ENCODE results near the gene RHCG.
"Not testable (repeated sequence)": the region's sequence is repeated elsewhere in the genome, so short reads cannot be mapped to it uniquely, and the experiment has no call there.

Gene RHCG

DNA sequence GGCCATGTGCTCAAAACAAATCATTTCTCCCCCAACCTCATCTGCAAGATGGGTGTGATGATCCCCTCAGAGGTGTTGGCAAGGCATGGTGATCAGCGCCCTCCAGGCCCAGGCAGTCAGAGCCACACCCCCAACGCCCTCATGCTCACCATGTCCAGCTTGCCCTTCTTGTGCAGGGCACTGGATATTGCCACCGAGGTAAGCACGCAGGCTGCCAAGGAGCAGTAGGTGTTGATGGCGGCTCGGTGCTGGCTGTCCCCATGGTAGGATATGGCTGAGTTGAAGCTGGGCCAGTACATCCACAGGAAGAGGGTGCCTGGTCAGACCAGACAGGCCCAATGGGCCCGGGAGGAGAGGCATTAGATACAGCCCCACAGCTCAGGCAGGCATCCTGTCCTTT lies 17.2 kb downstream of the RHCG start:
- DNase-seq (ENCODE audit: low read depth in 1 of 2, low spot score in 1 of 2): no peak

DNA sequence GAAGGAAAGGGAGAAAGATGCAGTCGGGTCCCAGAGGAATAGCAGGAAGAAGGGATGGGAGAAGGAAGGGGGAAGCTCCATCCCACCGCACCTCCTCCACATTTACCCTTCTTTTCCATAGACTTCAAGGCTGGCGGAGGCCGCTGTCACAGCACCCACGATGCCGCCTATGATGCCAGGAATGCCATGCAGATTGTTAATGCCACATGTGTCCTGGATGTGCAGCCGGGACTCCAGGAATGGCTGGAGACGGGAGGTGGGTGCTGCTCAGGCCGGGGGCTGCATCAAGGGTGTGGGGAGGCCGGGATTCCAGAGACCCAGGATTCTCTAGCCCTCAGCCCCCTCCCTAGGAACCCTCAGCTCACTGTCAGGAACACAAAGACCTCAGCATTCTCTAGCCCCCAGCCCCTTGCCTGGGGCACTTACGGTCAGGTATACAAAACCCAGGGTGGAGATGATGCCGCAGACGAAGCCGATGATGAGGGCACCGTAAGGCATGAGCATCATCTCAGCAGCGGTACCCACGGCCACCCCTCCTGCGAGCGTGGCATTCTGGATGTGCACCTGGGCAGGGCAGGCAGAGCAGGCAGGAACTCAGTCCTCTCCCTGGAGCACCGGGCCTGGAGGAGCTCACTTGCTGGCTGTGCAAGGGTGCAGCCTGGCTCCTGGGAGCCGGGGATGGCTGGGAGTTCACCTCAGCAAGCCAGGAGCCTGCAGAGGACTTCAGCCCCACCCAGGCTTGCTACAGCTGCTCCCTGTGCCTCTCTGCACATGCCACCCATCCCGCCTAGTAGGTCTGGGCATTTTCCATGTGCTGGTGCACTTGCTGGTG lies 18.8 kb downstream of the RHCG start:
- no peak for DNase-seq (ENCODE audit: low read depth in 1 of 2, low spot score in 1 of 2)

DNA sequence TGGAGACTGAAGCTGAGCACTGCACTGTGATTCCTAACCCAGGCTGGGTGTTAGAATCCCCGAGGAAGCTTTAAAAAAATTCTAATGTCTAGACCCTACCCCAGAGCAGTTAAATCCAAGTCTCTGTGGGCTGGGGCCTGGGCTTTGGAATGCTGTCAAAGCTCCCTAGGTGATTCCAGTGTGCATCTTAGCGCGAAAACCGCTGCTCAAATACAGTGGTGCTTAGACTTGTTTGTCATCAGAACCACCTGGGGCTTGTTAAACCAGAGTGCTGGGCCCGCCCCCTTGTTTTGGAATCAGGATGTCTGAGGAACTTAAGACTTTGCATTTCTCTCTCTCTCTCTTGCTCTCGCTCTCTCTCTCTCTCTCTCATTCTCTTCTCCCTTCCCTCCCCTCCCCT lies 20.7 kb downstream of the RHCG start:
- DNase-seq (ENCODE audit: low read depth in 1 of 2, low spot score in 1 of 2): no peak

DNA sequence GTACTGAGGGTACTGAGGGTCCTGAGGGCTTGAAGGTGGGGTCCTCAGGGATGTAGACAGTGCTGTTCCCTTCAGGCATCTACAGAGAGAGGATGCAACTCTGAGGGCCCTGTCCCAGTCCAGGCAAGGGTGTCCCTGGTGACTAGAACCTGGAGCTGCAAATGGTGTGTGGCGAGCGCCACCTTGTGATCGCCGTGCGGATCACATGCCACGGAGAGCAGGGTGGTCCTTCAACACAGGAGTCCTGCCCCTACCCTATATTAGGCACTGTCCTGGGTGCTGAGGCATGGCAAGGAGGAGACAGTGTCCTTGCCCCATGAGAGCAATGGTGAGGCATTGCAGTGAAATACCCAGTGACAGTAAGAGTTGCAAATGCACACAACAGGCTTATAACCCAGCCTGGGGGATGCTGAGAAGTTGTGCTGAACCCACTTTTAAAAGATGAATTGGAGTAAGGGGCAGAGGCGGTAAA lies 23.6 kb downstream of the RHCG start:
- no peak for DNase-seq (ENCODE audit: low read depth in 1 of 2, low spot score in 1 of 2)

DNA sequence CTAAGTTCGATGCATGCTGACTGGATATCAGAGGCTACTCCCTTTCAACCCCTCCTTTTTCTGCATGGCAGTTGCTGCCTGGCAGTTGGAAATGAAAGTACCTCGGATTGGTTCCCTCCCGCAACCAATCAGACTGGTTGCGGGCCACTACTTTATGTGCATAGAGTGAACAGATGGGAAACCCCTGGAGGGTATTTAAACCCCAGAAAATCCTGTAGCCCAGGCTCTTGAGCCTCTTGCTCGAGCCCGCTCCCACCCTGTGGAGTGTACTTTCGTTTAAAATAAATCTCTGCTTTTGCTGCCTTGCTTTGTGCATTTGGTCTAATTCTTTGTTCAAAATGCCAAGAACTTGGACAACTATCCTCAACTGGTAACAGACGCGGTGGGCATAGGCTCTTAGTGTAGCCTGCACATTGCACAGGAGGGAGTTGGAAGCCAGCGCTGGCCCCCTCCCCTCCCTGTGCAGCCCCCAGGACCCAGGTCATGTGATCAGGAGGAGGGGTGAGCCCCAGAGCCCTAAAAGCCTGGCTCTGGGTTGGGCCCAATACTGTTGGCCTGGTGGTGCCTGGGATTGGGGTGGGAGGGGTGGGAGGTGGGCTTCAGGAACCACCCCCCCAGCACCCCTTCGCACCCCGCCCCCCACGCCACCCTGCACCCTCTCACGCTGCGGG lies 26.8 kb downstream of the RHCG start:
- no peak for DNase-seq (ENCODE audit: low read depth in 1 of 2, low spot score in 1 of 2)

DNA sequence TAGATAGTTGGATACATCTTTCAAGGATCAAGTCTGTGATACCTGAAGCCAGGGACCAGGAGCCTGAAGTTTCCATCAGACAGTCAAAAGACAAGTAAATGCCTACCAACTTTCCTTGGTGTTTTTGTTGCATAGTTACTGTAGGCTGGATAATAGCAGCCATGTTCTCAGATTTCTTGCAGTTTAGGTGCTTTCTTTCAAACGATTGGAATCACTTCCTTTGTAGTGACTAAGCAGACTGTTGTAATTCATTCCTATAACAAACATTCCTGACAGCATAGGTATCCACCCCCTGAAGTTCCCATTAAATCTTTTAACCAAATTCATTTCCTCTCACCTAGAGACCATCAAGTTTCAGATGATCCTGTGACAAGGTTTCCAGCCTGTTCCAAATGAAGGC lies 27.6 kb downstream of the RHCG start:
- DNase-seq (ENCODE audit: low read depth in 1 of 2, low spot score in 1 of 2): not testable (repeated sequence)

DNA sequence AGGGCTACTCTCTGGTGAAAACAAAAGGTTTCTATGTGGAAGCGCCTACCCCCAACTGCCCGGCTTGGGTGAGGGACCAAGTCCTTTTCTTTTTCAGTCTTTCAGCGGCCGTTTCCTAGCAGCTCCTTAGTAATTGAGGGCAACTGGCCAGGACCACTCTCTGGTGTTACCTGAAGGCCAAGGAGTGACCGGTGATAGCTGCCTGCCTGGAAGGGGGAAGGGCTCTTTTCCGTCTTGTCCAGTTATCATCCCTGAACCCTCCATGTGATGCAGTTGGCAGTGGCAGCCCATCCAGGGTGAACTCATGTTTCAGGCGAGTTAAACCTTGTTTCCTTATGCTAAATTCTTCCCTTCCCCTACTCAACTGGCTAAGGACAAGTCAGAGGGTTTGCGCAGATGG lies 33.3 kb downstream of the RHCG start:
- no peak for DNase-seq (ENCODE audit: low read depth in 1 of 2, low spot score in 1 of 2)

DNA sequence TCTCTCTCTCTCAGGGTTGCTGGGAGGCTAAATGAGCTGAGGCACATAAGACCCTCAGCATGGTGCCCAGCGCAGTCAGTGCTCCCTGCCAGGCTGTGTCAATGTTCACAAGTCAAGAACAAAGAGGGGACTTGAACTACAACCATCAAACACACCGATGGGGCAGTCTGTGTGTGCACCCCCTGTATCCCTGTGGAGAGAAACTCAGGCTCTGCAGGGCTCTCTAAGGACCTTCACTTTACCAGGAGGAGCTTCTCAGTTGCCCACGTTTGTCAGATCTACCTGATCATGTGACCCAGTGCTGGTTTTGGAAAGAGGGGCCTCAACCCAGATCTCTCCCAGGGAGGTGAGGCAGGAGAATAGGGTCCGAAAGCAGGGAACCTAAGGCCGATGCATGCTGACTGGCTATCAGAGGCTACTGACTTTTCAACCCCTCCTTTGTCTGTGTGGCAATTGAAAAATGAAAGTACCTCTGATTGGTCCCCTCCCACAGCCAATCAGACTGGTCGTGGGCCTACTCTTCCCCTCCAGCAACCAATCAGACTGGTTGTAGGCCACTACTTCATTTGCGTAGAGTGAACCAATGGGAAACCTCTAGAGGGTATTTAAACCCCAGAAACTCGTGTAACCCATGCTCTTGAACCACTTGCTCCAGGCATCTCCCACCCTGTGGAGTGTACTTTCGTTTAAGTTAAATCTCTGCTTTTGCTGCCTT lies 34.0 kb downstream of the RHCG start:
- DNase-seq (ENCODE audit: low read depth in 1 of 2, low spot score in 1 of 2): no peak

DNA sequence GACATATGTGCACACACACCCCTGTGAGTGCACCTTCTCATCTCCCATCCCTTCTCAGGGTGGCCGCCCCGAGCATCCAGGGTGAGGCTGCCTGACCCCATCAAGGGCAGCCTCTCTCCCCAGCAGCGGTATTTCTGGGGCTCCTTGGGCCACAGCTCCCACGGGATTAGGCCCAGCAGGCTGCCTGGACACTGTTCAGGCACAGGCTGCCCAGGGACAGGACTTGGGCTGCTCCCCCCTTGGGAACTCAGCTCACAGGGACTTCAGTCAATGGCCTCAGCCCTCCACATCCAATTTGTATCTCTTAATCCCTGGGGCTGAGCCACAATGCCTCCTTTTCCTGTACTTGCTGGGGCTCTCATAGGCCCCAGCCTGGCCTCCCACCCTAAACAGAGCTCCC lies 35.0 kb downstream of the RHCG start:
- no peak for DNase-seq (ENCODE audit: low read depth in 1 of 2, low spot score in 1 of 2)

DNA sequence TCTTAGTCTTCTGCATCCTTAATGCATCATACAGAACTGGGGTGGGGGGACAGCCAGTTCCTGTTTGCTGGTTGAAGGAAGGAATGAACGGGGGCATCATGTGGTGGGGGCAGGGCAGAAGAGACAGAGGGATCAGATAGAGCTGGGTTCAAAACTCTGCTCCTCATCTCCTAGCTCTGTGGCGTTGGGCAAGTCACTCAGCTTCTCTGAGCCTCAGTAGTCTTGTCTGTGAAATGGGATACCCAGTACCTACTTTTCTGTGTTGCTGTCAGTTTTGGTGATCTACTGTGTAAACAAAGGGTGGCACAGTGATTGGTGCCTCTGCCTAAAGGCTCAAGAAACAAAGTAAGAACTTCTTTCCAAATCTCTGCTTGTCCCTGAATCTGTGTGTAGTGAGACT lies 36.3 kb downstream of the RHCG start:
- no peak for DNase-seq (ENCODE audit: low read depth in 1 of 2, low spot score in 1 of 2)

DNA sequence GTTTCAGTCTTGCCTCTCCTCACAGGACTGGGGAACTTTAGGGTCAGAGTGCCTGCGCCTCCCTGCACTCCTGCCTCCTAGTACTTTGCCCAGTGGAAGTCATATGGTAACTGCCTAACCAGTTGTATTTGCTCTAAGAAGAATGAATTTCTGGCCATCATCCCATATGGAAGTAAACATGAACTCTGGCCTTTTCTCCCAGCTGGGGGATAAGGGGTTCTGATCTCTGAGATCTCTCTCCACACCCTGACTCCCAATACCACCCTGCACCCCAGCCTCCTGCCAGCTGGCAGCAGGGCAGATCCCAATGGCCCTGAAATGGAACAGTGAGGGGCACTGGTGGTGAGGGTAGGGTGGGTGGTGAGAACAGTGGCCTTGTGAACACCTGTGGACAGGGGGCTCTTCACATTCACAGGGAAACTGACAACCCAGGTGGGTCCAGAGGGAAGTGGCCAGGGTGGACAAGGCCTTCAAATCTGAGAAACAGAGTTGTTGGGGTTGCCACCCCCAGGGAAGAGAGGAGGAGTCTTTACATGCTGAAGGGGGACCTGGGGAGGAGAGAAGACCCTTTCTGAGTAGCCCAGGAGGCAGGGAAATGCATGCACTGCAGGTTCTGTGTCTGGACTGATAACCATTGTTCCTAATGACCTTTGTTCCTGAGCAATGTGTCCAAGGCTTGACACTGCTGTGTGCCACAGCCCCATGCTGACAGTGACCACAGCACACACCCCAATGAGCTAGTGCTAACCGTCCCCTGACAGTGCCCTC lies 36.9 kb downstream of the RHCG start:
- no peak for DNase-seq (ENCODE audit: low read depth in 1 of 2, low spot score in 1 of 2)

DNA sequence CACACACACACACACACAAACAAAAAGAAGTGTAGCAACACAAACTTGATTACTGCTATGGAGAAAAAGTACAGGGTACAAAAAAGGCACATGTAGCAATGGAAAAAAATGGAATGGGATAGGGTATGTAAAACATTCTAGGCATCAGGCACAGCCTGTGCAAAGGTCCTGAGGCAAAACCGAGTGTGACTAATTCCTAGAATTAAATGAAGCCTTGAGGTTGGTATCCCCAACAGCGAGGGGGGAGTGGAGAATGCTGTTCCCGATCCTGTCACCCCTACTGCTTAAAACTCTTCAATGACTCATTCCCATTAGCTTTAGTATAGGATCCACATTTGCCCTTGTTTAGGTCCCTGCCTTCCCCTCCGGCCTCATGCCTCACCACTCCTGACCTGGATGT lies 37.9 kb downstream of the RHCG start:
- DNase-seq (ENCODE audit: low read depth in 1 of 2, low spot score in 1 of 2): no peak

DNA sequence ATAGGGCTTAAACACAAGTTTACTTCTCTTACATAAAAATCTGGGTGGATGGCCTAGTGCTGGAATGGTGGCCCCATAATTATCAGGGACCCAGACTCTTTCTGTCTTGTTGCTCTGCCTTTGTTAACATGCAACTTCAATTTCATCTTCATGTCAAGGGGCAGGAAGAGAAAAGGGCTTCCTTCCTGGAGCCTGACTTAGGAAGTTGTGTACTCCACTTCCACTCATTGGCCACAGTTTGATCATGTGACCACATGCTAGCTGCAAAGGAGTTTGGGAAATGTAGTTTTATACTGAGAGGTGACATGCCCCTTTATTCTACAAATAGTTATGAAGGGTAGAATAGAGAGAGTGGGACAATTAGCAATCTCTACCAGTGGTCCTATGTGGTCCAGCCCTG lies 39.3 kb downstream of the RHCG start:
- DNase-seq (ENCODE audit: low read depth in 1 of 2, low spot score in 1 of 2): no peak

DNA sequence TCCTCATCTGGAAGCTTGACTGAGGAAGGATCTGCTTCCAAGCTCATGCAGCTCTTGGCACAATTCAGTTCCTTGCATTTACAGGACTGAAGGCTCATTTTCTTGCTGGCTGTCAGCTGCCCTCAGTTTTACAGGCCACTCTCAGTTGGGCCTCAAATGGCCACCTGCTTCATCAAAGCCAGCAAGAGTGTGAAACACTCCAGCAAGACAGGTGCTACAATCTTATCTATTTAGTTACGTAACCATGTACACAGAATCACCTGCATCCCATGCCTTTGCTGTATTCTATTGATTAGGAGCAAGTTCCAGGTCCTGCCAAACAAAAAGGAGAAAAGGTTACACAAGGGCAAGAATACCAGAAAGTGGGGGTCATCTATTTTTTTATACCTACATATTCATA lies 40.8 kb downstream of the RHCG start:
- DNase-seq (ENCODE audit: low read depth in 1 of 2, low spot score in 1 of 2): no peak

DNA sequence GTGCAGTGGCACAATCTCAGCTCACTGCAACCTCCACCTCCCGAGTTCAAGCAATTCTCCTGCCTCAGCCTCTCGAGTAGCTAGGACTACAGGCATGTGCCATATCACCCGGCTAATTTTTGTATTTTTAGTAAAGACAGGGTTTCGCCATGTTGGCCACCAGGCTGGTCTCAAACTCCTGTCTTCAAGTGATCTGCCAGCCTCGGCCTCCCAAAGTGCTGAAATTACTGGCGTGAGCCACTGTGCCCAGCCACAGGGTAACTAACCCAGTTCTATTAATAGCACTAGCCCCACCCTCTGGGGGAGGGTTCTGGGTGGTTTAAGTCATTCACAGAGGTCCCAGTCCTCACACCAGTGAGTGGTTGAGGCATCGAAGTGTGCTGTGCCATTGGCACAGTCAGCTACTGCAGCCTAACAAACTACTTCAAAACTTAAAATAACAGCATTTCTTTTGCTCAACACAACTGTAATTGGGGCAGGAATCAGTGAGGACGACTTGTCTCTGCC lies 44.0 kb downstream of the RHCG start:
- DNase-seq (ENCODE audit: low read depth in 1 of 2, low spot score in 1 of 2): no peak

DNA sequence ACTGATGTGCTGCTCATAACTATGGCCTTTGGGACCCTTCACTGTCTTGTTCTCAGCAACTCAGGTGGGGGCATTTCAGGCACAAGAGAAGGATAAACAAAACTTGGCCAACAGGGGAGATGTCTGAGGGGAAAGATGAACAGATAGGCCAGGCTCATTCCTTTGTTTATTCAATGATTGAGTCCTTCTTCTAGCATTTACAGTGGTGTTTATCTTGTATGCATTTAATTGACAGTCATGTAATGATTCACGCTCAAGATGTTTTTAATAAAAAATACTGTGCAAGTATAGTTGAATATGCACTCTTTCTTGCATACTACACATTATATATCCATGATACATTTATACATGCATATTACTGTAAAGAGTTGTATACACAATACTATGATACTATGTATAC lies 44.5 kb downstream of the RHCG start:
- no peak for DNase-seq (ENCODE audit: low read depth in 1 of 2, low spot score in 1 of 2)

DNA sequence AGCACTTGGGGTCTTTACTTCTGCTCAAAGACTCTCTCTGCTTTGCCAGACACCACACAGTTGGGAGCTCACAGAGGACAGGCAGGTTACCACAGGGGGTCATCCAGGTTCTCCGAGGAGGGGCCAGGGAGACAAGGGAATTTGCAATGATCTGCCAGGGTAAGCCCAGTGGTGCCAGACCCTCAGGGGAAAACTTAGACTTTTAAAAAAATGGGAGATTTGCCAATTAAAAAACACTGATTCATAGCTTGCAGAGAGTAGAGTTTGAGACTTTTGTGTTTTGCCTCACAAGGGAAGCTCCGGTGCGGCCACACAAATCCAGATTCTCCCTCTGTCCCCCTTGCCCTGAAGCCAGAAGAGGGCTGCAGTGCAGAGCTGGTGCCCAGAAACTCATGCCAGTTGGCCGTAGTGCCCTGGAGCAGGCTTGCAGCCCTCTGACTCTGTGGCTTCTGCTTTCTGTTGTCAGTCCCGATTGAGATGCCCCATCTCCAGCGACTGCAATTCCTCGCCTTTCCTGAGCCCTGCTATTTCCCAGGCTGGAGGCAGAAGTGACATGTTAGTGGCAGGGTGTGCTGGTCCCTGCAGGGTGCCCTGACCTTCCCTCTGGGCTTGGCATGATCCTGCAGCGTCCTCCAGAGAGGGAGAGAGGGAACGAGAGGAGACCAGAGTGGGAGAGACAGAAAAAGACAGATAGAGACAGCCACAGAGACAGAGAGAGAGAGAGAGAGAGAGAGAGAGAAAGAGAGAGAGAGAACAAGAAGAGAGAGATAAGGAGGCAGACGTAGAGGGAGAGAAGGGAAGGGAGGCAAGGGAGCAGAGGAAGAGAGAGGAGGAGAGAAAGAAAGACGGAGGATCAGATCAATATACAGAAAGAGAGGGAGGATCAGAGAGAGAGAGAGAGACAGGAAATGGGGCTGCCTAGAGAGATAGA lies 46.0 kb downstream of the RHCG start:
- no peak for DNase-seq (ENCODE audit: low read depth in 1 of 2, low spot score in 1 of 2)

DNA sequence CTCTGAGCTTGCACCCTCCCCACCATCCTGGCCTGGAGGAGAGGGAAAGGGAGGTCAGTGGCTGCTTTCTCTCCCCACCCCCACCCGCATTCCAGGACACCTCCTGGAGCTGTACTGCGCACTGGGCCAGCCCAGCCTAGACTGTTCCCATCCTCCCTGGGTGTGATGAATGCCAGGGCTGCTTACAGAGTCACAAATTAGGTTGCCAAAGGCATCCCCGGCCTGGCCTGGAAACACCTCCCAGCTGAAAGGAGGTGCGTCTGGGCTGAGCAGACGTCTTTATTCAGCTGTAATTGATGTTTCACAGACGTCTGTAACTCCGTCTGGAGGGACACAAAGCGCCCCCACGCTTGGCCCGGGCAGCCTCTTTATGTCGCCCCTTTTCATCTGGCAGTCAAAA lies 47.6 kb downstream of the RHCG start:
- no peak for DNase-seq (ENCODE audit: low read depth in 1 of 2, low spot score in 1 of 2)

DNA sequence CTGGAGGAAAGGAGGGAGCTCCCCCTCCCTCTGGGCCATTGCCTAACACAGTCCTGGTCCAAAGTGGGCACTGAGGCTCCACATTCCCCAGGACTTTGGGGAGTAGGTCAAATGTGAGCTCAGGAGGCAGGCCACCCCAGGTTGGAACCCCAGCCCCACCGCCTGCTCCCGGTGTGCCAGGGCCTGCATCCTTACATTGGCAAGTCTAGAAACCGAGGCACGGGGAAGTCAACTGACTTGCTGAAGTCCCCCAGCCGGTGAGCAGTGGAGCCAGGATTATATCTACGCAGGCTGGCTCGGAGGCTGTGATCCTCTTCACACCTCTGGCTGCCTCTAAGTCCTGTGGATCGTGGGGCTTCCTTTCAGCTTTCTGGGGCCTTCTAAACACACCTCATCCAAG lies 48.7 kb downstream of the RHCG start:
- DNase-seq (ENCODE audit: low read depth in 1 of 2, low spot score in 1 of 2): no peak

DNA sequence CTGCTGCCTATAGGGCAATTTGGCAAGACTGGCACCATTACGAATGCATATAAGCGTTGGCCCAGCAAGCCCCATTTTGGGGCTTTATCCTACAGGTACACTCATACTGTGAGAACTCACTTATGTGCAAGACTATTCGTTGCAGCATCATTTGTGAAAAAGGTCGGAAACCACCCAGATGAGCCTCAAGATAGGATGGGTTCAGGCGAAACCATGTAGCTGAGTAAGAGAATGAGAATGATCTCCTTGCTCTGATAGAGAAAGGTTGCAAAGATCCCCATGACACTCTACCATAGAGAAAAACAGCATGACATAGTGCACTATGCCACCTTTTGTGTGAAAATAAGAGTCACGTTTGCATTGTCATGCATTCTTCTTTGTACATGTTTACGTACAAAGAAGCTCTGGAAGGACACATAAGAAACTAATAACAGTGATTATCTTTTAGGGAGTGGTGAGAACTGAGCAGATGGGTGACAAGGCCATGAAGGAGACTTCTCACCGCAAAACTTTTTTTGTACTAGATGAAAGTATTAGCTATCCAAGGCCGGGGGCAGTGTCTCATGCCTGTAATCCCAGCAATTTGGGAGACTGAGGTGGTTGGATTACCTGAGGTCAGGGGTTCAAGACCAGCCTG lies 50.0 kb downstream of the RHCG start:
- no peak for DNase-seq (ENCODE audit: low read depth in 1 of 2, low spot score in 1 of 2)

All from stimulated activated CD4-positive, alpha-beta T cell treated with anti-CD3 and anti-CD28 coated beads, Interleukin-15, amount 100 ng/mL, for 1 hour (primary cell).